HepG2 (cell line): Measurements from ENCODE around the gene GRB7. TPM values are rescaled to one million over a fixed set of nuclear protein-coding genes. Genes with fewer than 3 reads are reported as not detected.

Experiments used
- CC2D1A ChIP-seq: sonication (generic); formaldehyde crosslinking; IDR thresholded peaks from 2 replicates; pipeline ENCODE4 v1.8.1; 2023; ENCODE audit warnings: mild to moderate bottlenecking, missing genetic modification reagents
- GATAD1 ChIP-seq: IDR thresholded peaks from 2 replicates; pipeline ENCODE4 v1.6.1; 2016; ENCODE audit warnings: missing genetic modification reagents, missing compliant biosample characterization
- IRF1 ChIP-seq: sonication (generic); formaldehyde crosslinking; IDR thresholded peaks from 2 replicates; pipeline ENCODE4 v1.4.0; 2020; ENCODE audit warnings: low read depth, mild to moderate bottlenecking, missing genetic modification reagents
- IRF2 ChIP-seq: IDR thresholded peaks from 2 replicates; pipeline ENCODE4 v1.6.1; 2018; ENCODE audit warnings: missing genetic modification reagents, missing compliant biosample characterization
- MAFF ChIP-seq: IDR thresholded peaks from 2 replicates; pipeline ENCODE4 v1.6.1; 2011; ENCODE audit warnings: low read depth, low read length, improper control_type of control experiment
- NR2F1 ChIP-seq, 2 experiments: fragments of 450-650 bp in 1 of 2; formaldehyde crosslinking in 1 of 2; IDR thresholded peaks; 2 replicates each; pipeline versions ENCODE4 v1.5.0 to v1.6.1; 2016 to 2020; ENCODE audit warnings: mild to moderate bottlenecking in 1 of 2, missing compliant biosample characterization in 1 of 2, missing genetic modification reagents in 1 of 2, moderate library complexity in 1 of 2
- NR2F6 ChIP-seq, 2 experiments: IDR thresholded peaks; 2 replicates each; pipeline ENCODE4 v1.6.1; 2016; ENCODE audit warnings: antibody characterized with exemption in 1 of 2, mild to moderate bottlenecking in 1 of 2
- PHB2 ChIP-seq: fragments of 450-650 bp; IDR thresholded peaks from 2 replicates; pipeline ENCODE4 v1.6.1; 2018; ENCODE audit not compliant: partially characterized antibody
- POLR2G ChIP-seq: fragments of 200-400 bp; formaldehyde crosslinking; IDR thresholded peaks from 2 replicates; pipeline ENCODE4 v1.6.1; 2018; ENCODE audit warnings: mild to moderate bottlenecking, low read depth, low read length, moderate library complexity
- SAP130 ChIP-seq: IDR thresholded peaks from 2 replicates; pipeline ENCODE4 v1.6.1; 2016; ENCODE audit warnings: low read depth
- SMYD3 ChIP-seq: sonication (generic); formaldehyde crosslinking; IDR thresholded peaks from 2 replicates; pipeline ENCODE4 v1.8.1; 2023; ENCODE audit warnings: mild to moderate bottlenecking, missing genetic modification reagents
- SNRNP70 ChIP-seq: fragments of 200-400 bp; formaldehyde crosslinking; IDR thresholded peaks from 2 replicates; pipeline ENCODE4 v1.6.1; 2017; ENCODE audit warnings: mild to moderate bottlenecking, low read depth, low read length, moderate library complexity
- TBL1XR1 ChIP-seq: fragments of 150-350 bp; IDR thresholded peaks from 2 replicates; pipeline ENCODE4 v1.6.1; 2014; ENCODE audit warnings: borderline replicate concordance, low read length; ENCODE audit not compliant: partially characterized antibody
- ZBTB38 ChIP-seq: sonication (generic); formaldehyde crosslinking; IDR thresholded peaks from 2 replicates; pipeline ENCODE4 v1.5.1; 2020; ENCODE audit warnings: mild to moderate bottlenecking, missing genetic modification reagents
- ZNF256 ChIP-seq: sonication (generic); formaldehyde crosslinking; conservative IDR thresholded peaks from 2 replicates; pipeline ENCODE4 v1.4.0; 2020; ENCODE audit warnings: missing genetic modification reagents
- ZNF570 ChIP-seq: sonication (generic); formaldehyde crosslinking; IDR thresholded peaks from 2 replicates; pipeline ENCODE4 v1.4.0; 2020; ENCODE audit warnings: mild to moderate bottlenecking, missing genetic modification reagents, borderline replicate concordance
- ZNF746 ChIP-seq: sonication (generic); formaldehyde crosslinking; IDR thresholded peaks from 2 replicates; pipeline ENCODE4 v1.8.0; 2022; ENCODE audit warnings: mild to moderate bottlenecking, missing genetic modification reagents
- ZNF788 ChIP-seq: sonication (generic); formaldehyde crosslinking; IDR thresholded peaks from 2 replicates; pipeline ENCODE4 v1.5.0; 2020; ENCODE audit warnings: mild to moderate bottlenecking, missing genetic modification reagents, borderline replicate concordance
- polyA plus RNA-seq, 8 experiments: library from polyadenylated mRNA; depleted of rRNA in 3 of 8; stranded (reverse) in 7 of 8; unstranded in 1 of 8; fragments of >200 nt; fragmentation: Illumina TruSeq in 4 of 8; extraction: Trizol in 4 of 8; gene quantifications; 2 replicates each; pipeline versions ENCODE4 v1.2.1 to v1.2.3, GENCODE V29; 2011 to 2016; ENCODE audit warnings: low read depth in 4 of 8, missing spikeins in 1 of 8, mixed read lengths in 1 of 8; ENCODE audit not compliant: insufficient read depth in 1 of 8
- total RNA-seq, 5 experiments: library from RNA; depleted of rRNA; stranded (reverse); fragments of >200 nt; fragmentation: Illumina TruSeq; extraction: Trizol; gene quantifications; 2 replicates each; pipeline ENCODE4 v1.2.3, GENCODE V29; 2016; ENCODE audit warnings: low read depth in 1 of 5
- TF ChIP-seq, protein P1 (sequence below): sonication (generic); formaldehyde crosslinking; IDR thresholded peaks from 2 replicates; pipeline ENCODE4 v1.5.0; 2020; ENCODE audit warnings: missing genetic modification reagents
- TF ChIP-seq, protein P2 (sequence below): sonication (generic); formaldehyde crosslinking; IDR thresholded peaks from 2 replicates; pipeline ENCODE4 v1.8.1; 2023; ENCODE audit warnings: missing genetic modification reagents, mild to moderate bottlenecking, borderline replicate concordance
- TF ChIP-seq, protein P3 (sequence below): sonication (generic); formaldehyde crosslinking; IDR thresholded peaks from 2 replicates; pipeline ENCODE4 v1.8.1; 2022; ENCODE audit warnings: mild to moderate bottlenecking, missing genetic modification reagents
- TF ChIP-seq, protein P4 (sequence below): sonication (generic); formaldehyde crosslinking; IDR thresholded peaks from 2 replicates; pipeline ENCODE4 v1.5.0; 2020; ENCODE audit warnings: mild to moderate bottlenecking, missing genetic modification reagents
- TF ChIP-seq, protein P5 (sequence below): sonication (generic); formaldehyde crosslinking; IDR thresholded peaks from 2 replicates; pipeline ENCODE4 v1.5.0; 2020; ENCODE audit warnings: mild to moderate bottlenecking, low read depth, missing genetic modification reagents, borderline replicate concordance

The GRB7 gene
- total and polyA plus RNA-seq, 2 of the 13 experiments (the other 11 are each of a cell fraction or from before 2014, with no cell fraction given): 60.2 to 77.7 TPM

GRCh38 chr17:39730095-39730921 is 7.4 kb upstream of the GRB7 start, which contains the start of gene MIEN1 (continued):
- TF ChIP-seq CC2D1A (CRISPR knock-in tag) (no peak), POLR2G (peak; percentile 77), GATAD1 (CRISPR knock-in tag) (peak; percentile 86), MAFF (no peak), NR2F6 (IDR thresholded peaks at IDR 0.05) (peak; percentile 61; the same call in 1 of the 2 replicates), NR2F6 (CRISPR knock-in tag; IDR thresholded peaks at IDR 0.05) (peak; percentile 94), ZNF746 (CRISPR knock-in tag) (no peak; the same call in 1 of the 2 replicates), IRF2 (CRISPR knock-in tag) (peak; percentile 92), ZBTB38 (CRISPR knock-in tag) (peak; percentile 66), ZNF788 (CRISPR knock-in tag) (peak; percentile 92; the same call in 1 of the 2 replicates), ZNF570 (CRISPR knock-in tag) (no peak), PHB2 (no peak), NR2F1 (CRISPR knock-in tag; IDR thresholded peaks at IDR 0.05) (peak; percentile 68 to 93; a peak in 3 of 4 replicates), TBL1XR1 (peak; percentile 48), SAP130 (CRISPR knock-in tag) (peak; percentile 99), IRF1 (no peak), ZNF256 (CRISPR knock-in tag) (no peak; the same call in 1 of the 2 replicates), SNRNP70 (no peak), SMYD3 (CRISPR knock-in tag) (peak; percentile 73)
- TF ChIP-seq, protein P1, sequence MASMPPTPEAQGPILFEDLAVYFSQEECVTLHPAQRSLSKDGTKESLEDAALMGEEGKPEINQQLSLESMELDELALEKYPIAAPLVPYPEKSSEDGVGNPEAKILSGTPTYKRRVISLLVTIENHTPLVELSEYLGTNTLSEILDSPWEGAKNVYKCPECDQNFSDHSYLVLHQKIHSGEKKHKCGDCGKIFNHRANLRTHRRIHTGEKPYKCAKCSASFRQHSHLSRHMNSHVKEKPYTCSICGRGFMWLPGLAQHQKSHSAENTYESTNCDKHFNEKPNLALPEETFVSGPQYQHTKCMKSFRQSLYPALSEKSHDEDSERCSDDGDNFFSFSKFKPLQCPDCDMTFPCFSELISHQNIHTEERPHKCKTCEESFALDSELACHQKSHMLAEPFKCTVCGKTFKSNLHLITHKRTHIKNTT (CRISPR knock-in tag): no peak
- TF ChIP-seq, protein P2, sequence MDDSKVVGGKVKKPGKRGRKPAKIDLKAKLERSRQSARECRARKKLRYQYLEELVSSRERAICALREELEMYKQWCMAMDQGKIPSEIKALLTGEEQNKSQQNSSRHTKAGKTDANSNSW (CRISPR knock-in tag): no peak
- TF ChIP-seq, protein P3, sequence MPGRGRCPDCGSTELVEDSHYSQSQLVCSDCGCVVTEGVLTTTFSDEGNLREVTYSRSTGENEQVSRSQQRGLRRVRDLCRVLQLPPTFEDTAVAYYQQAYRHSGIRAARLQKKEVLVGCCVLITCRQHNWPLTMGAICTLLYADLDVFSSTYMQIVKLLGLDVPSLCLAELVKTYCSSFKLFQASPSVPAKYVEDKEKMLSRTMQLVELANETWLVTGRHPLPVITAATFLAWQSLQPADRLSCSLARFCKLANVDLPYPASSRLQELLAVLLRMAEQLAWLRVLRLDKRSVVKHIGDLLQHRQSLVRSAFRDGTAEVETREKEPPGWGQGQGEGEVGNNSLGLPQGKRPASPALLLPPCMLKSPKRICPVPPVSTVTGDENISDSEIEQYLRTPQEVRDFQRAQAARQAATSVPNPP (CRISPR knock-in tag): peak; percentile 92; the same call in 1 of the 2 replicates
- TF ChIP-seq, protein P4, sequence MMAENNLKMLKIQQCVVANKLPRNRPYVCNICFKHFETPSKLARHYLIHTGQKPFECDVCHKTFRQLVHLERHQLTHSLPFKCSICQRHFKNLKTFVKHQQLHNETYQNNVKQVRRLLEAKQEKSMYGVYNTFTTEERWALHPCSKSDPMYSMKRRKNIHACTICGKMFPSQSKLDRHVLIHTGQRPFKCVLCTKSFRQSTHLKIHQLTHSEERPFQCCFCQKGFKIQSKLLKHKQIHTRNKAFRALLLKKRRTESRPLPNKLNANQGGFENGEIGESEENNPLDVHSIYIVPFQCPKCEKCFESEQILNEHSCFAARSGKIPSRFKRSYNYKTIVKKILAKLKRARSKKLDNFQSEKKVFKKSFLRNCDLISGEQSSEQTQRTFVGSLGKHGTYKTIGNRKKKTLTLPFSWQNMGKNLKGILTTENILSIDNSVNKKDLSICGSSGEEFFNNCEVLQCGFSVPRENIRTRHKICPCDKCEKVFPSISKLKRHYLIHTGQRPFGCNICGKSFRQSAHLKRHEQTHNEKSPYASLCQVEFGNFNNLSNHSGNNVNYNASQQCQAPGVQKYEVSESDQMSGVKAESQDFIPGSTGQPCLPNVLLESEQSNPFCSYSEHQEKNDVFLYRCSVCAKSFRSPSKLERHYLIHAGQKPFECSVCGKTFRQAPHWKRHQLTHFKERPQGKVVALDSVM (CRISPR knock-in tag): peak; percentile 68
- TF ChIP-seq, protein P5, sequence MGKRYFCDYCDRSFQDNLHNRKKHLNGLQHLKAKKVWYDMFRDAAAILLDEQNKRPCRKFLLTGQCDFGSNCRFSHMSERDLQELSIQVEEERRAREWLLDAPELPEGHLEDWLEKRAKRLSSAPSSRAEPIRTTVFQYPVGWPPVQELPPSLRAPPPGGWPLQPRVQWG (CRISPR knock-in tag): no peak
